Stomach (tissue), 9 donors: ENCODE data around the gene CD109. TPM values are rescaled to one million over a fixed set of nuclear protein-coding genes. Genes with fewer than 3 reads are reported as not detected.

Experiments used
- DNase-seq, 2 donors: peaks; one replicate each; pipeline versions ENCODE4 v3.0.0 to v3.0.0-alpha.2; 2013 to 2019
- H3K27ac ChIP-seq, 5 donors: fragments of 200-600 bp in 4 of 5; sonication (generic) in 4 of 5; one replicate each; pipeline ENCODE4 v1.5.1; 2013 to 2019; ENCODE audit warnings: mild to moderate bottlenecking in 1 of 5, moderate library complexity in 1 of 5
- H3K27me3 ChIP-seq, 3 donors: fragments of 200-600 bp; sonication (generic); one replicate each; pipeline ENCODE4 v1.5.1; 2017 to 2019; ENCODE audit warnings: mixed run types in 1 of 3
- H3K36me3 ChIP-seq, 4 donors: fragments of 200-600 bp; sonication (generic); 1 replicate in 3 of 4; 2 replicates in 1 of 4; pipeline ENCODE4 v1.5.1; 2016 to 2019
- H3K4me1 ChIP-seq, 4 donors: fragments of 200-600 bp; sonication (generic); one replicate each; pipeline ENCODE4 v1.5.1; 2016 to 2019
- H3K4me3 ChIP-seq, 4 donors: fragments of 200-600 bp; sonication (generic) in 3 of 4; one replicate each; pipeline ENCODE4 v1.5.1; 2016 to 2019; ENCODE audit warnings: mild to moderate bottlenecking in 1 of 4
- H3K9me3 ChIP-seq, 4 donors: fragments of 200-600 bp; sonication (generic); one replicate each; pipeline ENCODE4 v1.5.1; 2016 to 2019
- CTCF ChIP-seq, 7 experiments: fragments of 450-650 bp in 4 of 7; fragments of 200-600 bp in 3 of 7; sonication (generic) in 3 of 7; IDR thresholded peaks; one replicate each; pipeline ENCODE4 v1.5.1; 2016 to 2019; ENCODE audit warnings: antibody characterized with exemption in 7 of 7, control low read depth in 2 of 7, mild to moderate bottlenecking in 1 of 7
- EP300 ChIP-seq: sonication (generic); formaldehyde crosslinking; IDR thresholded peaks from one replicate; pipeline ENCODE4 v1.6.1; 2017; ENCODE audit warnings: antibody characterized with exemption
- POLR2A ChIP-seq, 4 donors: fragments of 450-650 bp; IDR thresholded peaks; one replicate each; pipeline ENCODE4 v1.6.1; 2016; ENCODE audit warnings: antibody characterized with exemption in 4 of 4, control low read depth in 2 of 4, mild to moderate bottlenecking in 1 of 4, moderate library complexity in 1 of 4
- POLR2AphosphoS5 ChIP-seq, 3 donors: sonication (generic); formaldehyde crosslinking; IDR thresholded peaks; one replicate each; pipeline ENCODE4 v1.6.1; 2016; ENCODE audit warnings: antibody characterized with exemption in 3 of 3
- WGBS, 5 donors: extraction: QIAGEN DNeasy Blood & Tissue Kit in 3 of 5; methylation state at CpG; one replicate each; pipeline versions ENCODE4 v1.1.5 to v1.1.7; 2013 to 2018; 5-methylcytosine and 5-hydroxymethylcytosine counted together
- intact Hi-C: fragments of 100-400 bp; cut with DNase I; formaldehyde crosslinking; loops from one replicate; pipeline ENCODE4 v1.15.1; 2023; ENCODE audit warnings: low total_unique reads
- polyA plus RNA-seq, 3 donors: library from polyadenylated mRNA; stranded (reverse); fragments of 200-250 nt; gene quantifications; one replicate each; pipeline ENCODE4 v1.2.3, GENCODE V29; 2013
- total RNA-seq, 5 donors: library from RNA; depleted of rRNA; stranded (reverse); fragments of >200 nt; gene quantifications; one replicate each; pipeline versions ENCODE4 v1.1.0 to v1.2.3, GENCODE V29; 2014 to 2016
- donor health status: healthy with polysubstance abuse.
- donor health status: Bipolar disorder and iron deficiency.
- donor health status: healthy.

Gene CD109
- total and polyA plus RNA-seq, 8 donors = 0.19 to 19.6 (median 1.2) TPM

GRCh38 chr6:73774311-73774774, 78.3 kb downstream of the CD109 start:
- Histone ChIP-seq H3K4me1 (no peaks in the 10 kb centered on the region), H3K27ac (no peak overlapping the region), H3K9me3 (no peaks in the 10 kb centered on the region), H3K36me3 (no peaks in the 10 kb centered on the region), H3K4me3 (no peak overlapping the region), H3K27me3 (no peaks in the 10 kb centered on the region)
- DNase-seq = peak in 1 of 2 donors; percentile 25
- 11 to 27% (median 14%) methylated on average over 1 of the region's 1 CpG for WGBS, 5 donors
- intact Hi-C loops = no loop called here
- TF ChIP-seq CTCF (IDR thresholded peaks at IDR 0.05) = no peak
- peak in 1 of 3 donors; percentile 8 for TF ChIP-seq POLR2AphosphoS5 (IDR thresholded peaks at IDR 0.05)

GRCh38 chr6:73779943-73780342, 83.9 kb downstream of the CD109 start:
- no peaks in the 10 kb centered on the region for H3K4me1 ChIP-seq
- DNase-seq = no peak
- H3K27me3 ChIP-seq = no peaks in the 10 kb centered on the region
- no peak overlapping the region for H3K4me3 ChIP-seq
- H3K36me3 ChIP-seq = no peaks in the 10 kb centered on the region
- TF ChIP-seq POLR2A (IDR thresholded peaks at IDR 0.05) (no peak), CTCF (IDR thresholded peaks at IDR 0.05) (no peak), EP300 (no peak), POLR2AphosphoS5 (IDR thresholded peaks at IDR 0.05) (no peak)
- H3K9me3 ChIP-seq = no peaks in the 10 kb centered on the region
- intact Hi-C loops = no loop called here
- no peak overlapping the region for H3K27ac ChIP-seq

- intact Hi-C loops = no loop called here
- DNase-seq = no peak
- 25 to 62% (median 44%) methylated on average over 1 of the region's 1 CpG for WGBS, 5 donors
- H3K4me3 ChIP-seq = no peak overlapping the region
- H3K4me1 ChIP-seq = no peaks in the 10 kb centered on the region
- no peaks in the 10 kb centered on the region for H3K9me3 ChIP-seq
- no peak overlapping the region for H3K27ac ChIP-seq
- H3K27me3 ChIP-seq = no peaks in the 10 kb centered on the region
- TF ChIP-seq POLR2AphosphoS5 (IDR thresholded peaks at IDR 0.05) (no peak), EP300 (no peak), POLR2A (IDR thresholded peaks at IDR 0.05) (no peak), CTCF (IDR thresholded peaks at IDR 0.05) (no peak)
- no peaks in the 10 kb centered on the region for H3K36me3 ChIP-seq
Measured at GRCh38 chr6:73782911-73783310, 86.9 kb downstream of the CD109 start.

GRCh38 chr6:73784726-73785505, 88.9 kb downstream of the CD109 start:
- no peaks in the 10 kb centered on the region for H3K27me3 ChIP-seq
- H3K4me1 ChIP-seq = no peaks in the 10 kb centered on the region
- TF ChIP-seq EP300 = no peak
- TF ChIP-seq POLR2AphosphoS5 (IDR thresholded peaks at IDR 0.05) = no peak
- TF ChIP-seq POLR2A (IDR thresholded peaks at IDR 0.05) = no peak
- no peak for TF ChIP-seq CTCF (IDR thresholded peaks at IDR 0.05)
- WGBS, 5 donors = 35 to 59% (median 52%) methylated on average over 3 of the region's 3 CpGs
- intact Hi-C loops = no loop called here
- no peak overlapping the region for H3K4me3 ChIP-seq
- no peaks in the 10 kb centered on the region for H3K9me3 ChIP-seq
- no peak overlapping the region for H3K27ac ChIP-seq
- no peaks in the 10 kb centered on the region for H3K36me3 ChIP-seq
- no peak for DNase-seq
